ENCODE measurements around the gene UQCR10.

The UQCR10 gene

DNA sequence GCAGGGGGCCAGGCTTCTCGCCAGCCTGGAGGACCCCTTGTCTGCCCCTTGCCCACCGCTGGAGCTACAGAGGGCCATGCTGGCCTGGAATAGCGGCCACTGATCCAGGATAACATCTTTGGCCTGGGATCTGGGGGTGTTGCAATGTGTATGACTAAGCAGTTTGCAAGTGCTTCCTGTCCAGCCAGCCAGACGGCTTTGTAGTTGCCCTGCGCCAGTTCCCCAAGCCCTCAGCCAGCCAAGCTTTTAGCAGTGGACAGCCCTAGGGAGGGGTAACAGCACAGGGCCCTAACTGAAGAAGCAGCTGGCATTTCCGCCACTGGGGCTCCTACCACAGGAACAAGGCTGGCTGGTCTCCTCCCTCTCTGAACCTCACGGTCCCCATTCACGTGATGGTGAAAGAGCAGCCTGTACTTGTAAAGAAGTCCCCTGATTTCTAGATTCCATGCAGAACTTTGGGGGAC lies 32.1 kb downstream of the UQCR10 start:
- DNase-seq, result no peak

DNA sequence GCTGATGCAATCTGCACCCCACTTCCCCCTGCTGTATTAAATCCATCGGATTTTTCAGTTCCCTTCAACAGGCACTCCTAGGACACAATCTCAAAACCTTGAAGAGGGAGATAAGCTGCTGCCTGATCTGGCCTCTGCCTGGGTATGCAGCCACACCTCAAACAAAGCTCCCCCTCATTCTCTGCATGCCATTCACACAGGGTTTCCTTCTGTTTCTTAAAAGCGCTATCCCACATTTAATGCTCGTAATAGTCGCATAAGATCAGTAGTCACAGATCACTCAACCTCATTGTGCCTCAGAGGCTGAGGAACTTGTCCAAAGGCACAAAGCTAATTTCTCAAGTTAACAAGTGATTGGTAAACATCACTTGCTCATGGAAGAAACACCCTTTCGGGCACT lies 34.0 kb downstream of the UQCR10 start:
- DNase-seq, result no peak

DNA sequence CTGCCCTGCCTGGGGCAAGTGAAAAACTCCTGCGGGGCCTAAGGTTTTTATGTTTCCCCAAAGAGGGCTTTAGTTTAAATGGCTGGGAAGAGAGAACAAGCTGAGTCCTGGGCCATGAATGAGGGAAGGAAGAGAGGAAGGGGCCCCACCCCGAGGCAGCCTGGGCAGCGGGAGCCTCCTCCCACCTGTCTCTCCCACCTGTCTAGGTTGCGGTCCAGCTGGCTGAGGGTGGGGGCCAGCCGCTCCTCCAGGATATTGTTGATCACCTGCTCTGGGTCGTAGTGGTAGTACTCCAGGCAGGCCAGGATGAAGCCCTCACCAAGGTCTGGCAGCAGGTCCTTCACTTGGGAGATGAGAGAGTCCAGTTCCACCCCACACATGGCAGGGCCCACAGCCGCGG lies 34.6 kb downstream of the UQCR10 start:
- DNase-seq, result no peak

DNA sequence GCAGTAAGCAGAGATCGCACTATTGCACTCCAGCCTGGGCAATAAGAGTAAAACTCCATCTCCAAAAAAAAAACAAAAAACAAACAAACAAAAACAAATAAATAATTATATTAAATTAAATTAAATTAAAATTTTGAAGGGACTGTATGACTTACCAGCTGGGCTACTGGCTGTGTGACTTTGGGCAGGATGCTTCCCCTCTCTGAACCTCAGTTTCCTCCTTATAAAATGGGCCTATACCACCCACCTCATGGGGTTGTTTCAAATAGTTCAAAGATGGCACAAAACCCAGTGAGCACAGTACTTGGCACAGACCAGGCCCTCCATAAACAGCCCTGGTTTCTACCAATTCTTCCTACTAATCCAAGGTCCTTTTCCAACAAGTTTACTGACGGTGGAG lies 36.0 kb downstream of the UQCR10 start:
- DNase-seq, result no peak

DNA sequence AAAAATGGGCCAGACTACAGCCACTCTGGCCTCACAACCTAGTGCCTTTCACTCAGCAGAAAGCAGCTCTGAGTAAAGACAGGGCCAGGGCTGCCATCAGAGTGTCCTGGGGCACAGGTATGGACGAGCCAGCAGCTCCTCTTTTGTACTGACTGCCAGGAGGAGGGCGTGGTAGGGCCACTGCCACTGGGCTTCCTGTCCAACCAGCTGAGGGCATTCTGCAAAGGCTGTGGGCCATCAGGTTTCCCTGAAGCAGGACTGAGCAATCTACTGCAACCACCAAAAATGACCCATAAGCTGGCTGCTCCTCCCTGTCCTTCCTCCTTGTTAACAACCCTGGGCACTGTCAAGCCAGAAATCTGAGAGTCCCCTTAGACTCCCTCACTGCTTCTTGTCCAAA lies 37.8 kb downstream of the UQCR10 start:
- DNase-seq, result no peak

DNA sequence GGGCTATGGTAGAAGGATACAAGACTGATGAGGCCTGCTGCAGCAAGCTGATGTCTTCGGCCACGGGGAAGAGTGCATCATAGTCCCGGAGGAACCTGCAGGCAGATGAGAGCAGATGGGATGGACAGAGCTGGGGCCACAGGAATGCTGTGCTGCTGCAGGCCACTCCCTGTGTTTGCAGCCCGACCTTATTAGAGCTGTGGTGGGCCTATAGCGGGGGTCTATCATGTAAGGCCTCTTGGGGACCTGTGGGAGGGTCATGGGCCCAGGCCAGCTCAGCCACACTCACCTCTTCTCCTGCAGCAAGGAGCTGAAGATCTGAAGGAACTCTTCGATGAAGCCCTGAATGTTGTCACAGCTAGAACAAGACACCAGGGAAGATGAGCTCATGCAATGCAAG lies 39.0 kb downstream of the UQCR10 start:
- DNase-seq, result no peak

DNA sequence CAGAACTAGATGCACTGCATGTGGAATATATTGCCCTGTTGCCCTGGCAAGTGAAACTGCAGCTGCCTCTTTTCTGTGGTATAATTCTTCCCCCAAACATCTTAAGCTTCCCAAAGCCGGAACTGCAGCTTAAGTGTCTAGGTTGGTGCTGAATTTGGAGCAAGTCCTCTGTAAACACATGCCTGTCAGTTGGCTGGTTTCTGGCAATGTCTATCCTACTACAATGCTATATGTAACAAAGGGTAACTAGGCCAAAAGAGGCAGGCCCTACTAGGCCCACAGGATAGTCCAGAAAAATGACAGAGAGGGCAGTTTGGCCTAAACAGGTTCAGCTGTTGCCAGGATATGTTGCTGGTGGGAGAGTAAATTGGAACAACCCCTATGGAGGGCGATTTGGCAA lies 43.0 kb downstream of the UQCR10 start:
- DNase-seq, result no peak

DNA sequence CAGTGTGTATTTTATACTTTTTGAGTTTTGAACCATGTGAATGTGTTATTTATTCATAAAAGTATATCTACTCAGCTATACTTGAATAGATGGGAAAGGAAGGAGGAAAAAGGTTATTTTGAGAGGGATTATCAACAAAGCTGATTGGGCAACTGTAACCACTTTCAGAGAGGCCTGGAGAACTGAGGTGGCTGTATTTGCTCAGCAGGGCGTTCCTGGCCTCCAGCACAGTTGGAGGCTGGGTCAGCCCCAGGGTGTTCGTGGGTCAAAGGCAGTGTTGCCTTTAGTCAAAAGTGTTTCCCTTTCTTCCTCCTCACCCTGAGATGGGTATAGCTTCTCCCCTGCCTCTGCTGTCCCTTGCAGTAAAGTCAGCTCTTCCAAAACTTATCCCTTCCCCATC lies 44.2 kb downstream of the UQCR10 start:
- no peak for DNase-seq

DNA sequence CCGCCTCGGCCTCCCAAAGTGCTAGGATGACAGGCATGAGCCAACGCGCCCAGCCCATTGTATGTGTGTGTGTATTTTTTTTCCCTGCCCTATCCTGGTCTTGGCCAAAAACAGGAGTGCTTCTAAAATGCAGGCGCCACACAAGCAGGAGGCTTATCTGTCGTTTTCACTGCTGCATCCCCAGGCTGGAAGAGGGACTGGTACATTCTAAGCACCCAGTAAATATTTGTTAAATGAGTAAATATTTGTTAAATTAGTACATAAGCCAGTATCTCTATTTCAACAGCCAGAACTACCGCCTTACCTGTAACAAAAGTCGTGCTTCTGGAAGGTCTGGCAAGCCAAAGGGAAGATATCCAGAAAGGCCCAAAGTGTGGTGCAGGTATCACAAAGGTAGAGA lies 46.0 kb downstream of the UQCR10 start:
- DNase-seq, result no peak

DNA sequence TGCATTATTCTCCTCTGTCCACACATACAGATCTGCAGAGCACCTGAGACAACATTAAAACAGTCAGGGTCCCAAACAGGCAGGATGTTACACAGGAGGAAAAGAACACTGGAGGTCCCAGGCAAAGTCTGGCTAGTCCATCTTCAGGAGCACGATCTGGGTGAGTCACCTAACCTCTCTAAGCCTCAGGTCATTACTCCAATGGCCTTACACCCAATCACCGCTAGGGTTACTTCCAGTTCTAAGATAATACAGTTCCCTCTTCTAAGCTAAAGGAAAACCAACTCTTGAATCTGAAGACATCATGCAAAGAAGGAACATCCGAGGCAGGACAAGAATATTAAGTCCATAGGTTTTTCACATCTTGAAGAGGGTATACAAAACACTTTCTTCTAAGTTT lies 46.4 kb downstream of the UQCR10 start:
- DNase-seq, result no peak

DNA sequence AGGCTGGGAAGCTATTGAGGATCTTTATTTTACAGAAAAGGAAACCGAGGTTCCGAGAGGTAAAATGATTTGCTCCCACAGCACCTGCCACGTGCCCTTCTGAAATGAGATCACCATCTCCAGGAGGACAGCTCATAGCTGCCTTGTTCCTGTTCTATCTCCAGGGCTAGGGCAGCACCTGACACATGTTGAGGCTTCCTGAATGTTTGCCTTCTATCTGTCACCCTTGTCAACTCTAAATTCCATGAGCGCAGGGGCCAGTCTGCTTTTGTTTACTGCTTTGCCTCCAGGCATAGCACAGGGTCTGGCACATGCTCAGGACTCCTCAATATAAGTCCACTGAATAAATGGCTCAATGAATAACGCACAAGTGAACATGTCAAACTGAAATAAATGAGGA lies 46.8 kb downstream of the UQCR10 start:
- DNase-seq, result no peak

DNA sequence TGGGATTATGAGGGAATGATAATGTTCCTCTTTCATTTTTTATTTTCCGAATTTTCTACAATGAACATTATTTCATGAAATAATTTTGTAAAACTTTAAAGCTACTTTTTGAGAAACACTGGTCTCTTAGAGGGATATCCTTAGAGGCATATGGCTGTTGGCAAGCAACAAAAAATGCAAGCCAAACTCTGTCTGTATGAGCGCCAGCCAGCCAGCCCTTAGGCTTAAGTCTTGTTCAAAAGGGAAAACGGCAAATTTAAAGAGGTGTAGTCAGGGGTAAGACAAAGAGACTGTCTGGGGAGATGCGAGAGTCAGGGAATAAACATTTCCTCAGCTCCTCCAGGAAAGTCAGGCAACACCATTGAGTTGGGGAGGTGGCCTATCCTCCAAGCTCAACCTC lies 48.4 kb downstream of the UQCR10 start:
- DNase-seq, result no peak

DNA sequence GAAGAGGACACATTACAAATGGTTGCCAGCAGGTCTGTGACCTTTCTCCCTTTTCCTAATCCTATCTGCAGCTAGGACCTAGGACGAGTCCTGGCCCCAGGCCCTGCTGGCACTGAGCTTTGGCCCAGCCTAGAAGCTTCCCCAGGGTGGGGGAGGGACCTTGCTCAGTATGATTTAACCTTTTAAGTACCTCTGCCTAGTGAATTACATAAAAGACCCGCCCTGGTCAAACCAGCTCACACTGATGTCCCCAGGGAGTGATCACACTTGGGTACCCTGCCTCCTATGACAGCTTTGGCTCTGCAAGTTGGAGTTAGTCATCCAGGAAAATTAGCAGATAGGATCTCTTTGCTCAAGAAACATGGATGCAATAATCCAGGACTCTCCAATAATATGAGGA lies 49.0 kb downstream of the UQCR10 start:
- DNase-seq, result no peak

DNA sequence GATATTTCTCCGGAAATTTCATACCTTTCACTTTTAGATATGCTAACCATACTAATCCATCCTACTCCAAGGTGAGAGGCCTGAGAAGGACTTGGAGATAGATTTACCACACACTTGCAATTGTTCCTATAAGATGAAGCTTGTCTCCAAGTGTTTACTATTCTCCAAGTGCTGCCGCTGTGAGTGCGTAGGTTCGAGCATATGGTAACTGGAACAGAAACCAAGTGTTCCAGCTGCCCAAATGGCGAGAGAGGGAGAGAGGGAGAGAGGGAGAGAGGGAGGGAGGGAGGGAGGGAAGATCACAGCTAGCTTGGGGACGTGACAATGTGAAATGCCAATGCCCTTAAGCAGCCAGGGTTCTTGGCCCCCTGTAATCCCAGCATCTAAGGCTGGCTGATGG lies 49.4 kb downstream of the UQCR10 start:
- no peak for DNase-seq

DNA sequence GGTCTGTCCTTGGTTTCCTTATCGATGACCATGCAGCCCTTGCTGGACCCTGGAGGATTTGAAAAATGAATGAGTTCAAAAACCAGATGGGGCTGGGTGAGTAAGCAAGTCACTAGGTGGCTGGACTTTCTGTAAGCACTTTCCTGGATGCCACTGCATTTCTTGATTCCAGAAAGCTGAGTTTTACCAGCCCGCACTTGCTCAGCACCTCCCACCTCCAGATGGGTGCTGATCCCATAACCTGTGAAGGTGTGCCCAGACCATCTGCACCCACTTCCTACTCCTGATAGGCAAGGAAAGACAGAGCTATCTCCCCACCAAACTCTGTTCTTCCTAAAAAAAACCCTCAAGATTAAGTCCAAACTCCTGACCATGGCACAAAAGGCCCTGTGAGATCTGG lies 49.8 kb downstream of the UQCR10 start:
- DNase-seq, result no peak

DNA sequence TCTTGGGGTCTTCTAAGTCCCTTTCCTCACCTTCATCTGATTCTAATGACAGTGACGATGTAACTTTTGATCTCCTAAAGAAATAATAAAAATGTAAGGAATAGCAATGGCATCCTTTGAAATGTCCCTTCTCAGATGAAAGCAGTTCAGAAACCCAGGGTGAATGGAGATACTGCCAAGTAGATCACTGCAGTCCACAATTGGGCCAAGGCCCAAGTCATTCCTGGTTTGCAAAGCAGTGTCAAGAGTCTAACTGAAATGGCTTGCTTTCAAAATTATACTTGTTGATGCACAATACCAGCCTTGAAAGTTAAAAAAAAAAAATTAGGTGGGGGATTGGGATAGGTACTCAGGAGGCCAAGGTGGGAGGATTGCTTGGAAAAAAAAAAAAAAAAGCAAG lies 50.6 kb downstream of the UQCR10 start:
- DNase-seq, result no peak

DNA sequence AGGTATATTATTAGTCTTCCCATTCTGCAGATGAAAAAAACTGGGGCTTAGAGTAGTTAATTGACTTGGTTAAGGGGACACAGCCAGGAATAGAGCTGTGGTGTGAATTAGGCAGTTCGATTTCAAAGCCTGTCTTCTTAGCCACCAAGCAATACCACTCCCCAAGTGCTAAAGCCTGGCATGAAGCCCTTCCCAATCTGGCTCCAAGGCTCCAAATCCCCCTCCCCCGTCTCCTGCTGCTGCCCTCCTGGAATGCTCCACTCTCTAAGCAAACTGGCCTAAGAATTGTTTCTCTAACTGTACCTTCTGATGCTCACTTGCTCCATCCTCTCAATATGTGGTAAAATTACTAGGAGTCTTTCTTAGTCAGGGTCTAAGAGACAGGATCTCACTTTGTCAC lies 52.3 kb downstream of the UQCR10 start:
- no peak for DNase-seq

Data from retina (tissue), 1 donor.